SK-N-MC (cell line): ENCODE measurements around the gene COL27A1.

Experiments used
- EZH2 ChIP-seq: fragments of 200-600 bp; sonication (generic); IDR thresholded peaks from one replicate; pipeline ENCODE4 v1.6.1; 2017; ENCODE audit warnings: antibody characterized with exemption
- FOXP2 ChIP-seq: optimal IDR thresholded peaks from 2 replicates; pipeline ENCODE3; 2011; ENCODE audit warnings: mild to moderate bottlenecking, moderate library complexity; ENCODE audit not compliant: insufficient read depth; ENCODE audit errors: extremely low read length, control extremely low read depth
- POLR2AphosphoS5 ChIP-seq: IDR thresholded peaks from 2 replicates; pipeline ENCODE4 v1.6.1; 2012; ENCODE audit warnings: mild to moderate bottlenecking, low read depth, low read length, borderline replicate concordance

DNA sequence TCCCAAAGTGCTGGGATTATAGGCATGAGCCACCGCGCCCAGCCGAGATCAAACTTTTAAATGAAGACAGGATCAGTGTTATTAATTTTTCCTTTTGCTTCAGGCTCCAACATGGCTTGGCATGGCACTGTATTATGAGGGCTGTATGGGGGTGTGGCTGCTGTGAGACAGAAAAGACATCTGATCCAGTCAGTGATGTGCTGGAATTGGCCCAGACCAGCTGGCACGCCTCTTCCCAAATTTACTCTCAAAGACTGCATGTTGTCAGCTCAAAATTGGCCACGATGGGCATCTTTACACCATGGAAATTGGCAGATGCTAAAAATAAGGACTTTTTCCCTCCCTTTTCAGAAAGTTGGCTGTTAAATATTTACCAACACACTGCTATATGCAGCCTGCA is 12.1 kb upstream of the COL27A1 start:
- TF ChIP-seq EZH2: no peak
- TF ChIP-seq POLR2AphosphoS5: no peak
- TF ChIP-seq FOXP2: no peak
